ENCODE measurements around the gene RPTOR.

RPTOR gene

DNA sequence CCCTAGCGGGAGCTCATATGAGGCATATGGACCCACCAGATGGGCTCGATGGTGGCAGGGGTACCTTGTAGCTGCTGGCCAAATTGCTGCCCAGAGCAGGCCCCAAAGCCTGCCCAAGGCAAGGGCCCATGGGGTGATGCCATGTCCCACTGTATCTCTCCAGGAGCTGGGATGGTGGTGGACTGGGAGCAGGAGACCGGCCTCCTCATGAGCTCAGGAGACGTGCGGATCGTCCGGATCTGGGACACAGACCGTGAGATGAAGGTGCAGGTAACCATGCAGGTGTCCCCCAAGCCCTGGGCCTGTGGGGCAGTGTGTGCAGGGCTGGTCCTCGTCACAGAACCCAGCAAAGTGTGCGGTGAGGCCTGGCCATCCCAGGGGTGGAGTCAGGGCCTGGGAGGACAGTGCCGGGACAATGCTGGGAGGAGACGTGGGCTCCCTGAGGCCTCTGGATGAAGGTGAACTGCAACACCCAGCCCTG, 412.9 kb downstream of the RPTOR start:
- no peak for DNase-seq

DNA sequence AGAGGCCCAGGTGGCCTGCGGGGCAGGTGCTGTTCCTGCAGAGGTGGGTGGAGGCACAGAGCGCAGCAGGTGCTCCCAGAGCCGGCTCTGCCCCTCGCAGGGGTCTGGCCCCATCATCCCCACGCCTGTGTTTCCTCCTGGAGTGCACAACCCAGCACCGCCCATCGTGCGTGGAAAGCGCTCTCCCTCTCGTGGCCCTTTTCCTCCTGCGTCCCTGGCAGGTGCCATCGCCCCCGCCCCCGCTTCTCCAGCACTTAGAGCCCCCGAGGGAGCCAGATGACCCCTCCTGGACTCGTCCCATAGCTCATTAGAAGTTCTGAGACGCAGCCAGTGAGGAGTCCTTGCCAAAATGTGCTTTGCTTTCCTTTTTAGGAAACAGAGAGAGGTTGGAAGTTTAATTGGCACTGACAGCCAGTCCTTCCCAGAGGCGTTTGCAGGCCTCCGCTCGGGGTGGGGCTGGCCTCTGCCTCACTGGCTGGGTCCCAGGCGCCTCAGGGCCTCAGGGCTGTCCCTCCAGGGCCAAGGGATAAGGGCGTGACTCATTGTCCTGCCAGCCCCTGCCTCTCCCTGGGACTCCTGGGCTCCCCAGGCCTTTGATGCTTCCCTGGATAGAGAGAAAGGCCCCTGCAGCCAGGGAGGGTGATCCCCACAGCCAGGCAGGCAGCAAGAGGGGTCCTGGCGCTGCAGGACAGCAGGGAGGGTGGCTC, 414.8 kb downstream of the RPTOR start:
- DNase-seq = no peak

DNA sequence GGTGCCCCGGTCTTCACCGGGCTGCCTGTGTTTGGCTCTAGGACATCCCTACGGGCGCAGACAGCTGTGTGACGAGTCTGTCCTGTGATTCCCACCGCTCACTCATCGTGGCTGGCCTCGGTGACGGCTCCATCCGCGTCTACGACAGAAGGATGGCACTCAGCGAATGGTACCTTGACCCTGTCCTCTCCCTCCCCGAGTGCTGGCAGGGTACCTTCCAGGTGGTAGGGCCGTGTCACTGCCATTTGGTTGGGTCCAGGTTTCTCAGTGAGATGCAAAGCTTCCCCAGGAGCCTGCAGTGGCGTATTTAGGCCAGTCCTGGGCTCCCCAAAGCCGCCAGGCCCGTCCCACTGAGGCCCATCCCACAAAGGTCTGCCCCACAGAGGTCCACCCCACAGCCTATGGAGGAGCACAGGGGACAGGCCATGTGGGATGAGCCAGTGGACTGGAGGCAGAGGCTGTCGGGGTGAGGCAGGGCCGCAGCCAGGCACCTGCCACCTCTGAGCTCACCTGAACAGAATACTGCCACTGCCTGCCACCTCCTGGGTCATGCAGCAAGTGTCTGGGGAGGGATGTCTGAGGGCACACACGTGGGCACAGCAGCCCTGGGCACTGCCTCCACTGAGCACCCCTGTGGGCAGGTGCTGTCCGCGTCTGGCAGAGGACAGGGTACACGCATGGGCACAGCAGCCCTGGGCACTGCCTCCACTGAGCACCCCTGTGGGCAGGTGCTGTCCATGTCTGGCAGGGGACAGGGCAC, 415.6 kb downstream of the RPTOR start:
- no peak for DNase-seq

DNA sequence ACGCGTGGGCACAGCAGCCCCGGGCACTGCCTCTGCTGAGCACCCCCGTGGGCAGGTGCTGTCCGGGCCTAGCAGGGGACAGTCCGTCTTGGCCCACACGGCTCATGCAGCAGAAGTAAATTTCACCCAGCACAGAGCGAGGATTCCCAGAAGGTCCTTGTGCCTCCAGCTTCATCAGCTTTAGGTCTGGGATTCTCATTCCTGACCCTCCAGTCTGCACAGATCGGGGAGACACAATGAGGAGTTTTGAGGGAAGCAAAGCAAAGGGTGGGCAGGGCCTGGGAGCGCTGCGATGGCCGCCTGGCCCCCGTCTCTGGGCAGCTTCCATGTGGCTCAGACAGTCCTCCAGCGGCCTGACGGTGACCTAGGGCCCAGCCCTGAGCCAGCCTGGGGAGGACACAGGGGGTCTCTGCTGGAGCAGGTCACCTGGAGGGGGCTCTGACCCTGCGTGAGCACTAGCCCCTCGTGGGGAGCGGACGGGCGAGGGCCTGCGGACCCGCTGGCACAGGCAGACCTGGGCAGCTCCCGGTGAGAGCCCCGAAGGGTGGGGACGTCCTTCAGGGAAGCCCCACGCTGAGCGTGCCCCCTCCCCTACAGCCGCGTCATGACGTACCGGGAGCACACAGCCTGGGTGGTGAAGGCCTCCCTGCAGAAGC, 416.3 kb downstream of the RPTOR start:
- DNase-seq = no peak

DNA sequence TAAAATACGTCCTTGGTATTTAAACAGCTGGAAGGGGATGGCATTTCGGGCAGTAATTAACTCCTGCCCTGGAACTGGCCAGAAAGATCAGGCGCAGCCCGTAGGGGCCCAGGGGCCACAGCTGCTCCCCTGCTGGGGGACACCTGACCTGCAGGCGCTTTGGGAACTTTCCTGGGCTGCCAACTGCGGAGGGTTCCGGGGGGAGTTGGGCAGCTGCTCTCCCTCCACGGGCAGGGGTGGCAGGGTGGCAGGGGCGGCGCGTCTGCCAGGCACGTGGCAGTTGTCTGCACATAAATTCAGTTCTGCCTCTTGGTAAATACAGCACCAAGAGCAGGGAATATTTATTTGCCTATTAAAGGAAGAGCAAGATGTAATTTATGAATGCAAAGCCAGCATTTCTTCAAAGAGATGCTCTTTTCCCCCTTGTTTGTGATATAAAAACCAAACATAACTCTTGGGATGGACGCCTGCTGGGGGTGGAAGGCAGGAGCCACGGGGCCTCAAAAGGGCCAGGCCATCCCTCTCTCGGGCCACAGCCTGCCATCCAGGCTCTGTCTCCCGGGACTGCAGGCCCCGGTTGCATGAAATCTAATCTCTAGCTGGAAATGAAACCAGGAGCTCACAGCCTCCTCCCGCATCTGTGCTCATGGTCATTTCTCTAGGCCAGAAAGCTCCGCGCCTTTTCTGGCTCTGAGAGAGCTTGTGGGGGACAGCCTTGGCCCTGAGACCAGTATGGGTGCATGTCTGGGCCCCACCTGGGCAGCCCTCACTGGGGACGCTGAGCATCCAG, 417.1 kb downstream of the RPTOR start:
- no peak for DNase-seq

DNA sequence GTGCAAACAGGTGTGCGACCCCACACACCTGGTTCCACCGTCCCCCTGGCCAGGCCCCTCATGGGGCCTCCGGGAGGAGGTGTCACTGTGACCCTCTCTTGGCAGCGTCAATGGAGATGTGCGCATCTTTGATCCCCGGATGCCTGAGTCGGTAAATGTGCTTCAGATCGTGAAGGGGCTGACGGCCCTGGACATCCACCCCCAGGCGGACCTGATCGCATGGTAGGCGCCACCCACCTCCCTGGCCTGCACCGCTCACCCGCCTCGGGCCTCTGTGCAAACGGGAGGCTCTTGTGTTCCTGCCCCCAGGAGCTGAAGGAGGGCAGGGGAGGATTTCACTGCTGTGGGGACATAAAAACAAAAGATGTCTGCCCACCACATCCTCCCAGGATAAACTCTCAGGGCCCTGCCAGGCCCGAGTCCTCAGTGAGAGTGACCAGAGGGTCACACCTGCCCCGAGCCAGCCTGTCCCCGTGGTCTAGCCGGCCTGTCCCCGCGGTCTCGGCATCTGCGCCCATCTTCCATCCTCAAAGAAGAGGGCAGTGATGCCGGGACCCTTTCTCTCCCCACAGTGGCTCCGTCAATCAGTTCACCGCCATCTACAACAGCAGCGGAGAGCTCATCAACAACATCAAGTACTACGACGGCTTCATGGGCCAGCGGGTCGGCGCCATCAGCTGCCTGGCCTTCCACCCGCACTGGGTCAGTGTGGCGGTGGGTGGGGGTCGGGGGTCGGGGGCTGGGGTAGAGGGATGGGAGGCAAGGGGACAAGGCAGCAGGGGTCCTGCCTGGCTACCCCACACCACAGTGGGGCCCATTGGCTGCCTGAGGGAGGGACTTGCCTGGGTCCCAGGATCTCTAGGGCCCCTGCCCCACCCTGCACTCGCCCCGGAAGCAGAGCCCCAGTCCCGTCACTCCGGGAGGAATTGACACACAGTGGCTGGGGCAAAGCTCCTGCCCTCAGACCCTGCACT, 418.0 kb downstream of the RPTOR start:
- no peak for DNase-seq

DNA sequence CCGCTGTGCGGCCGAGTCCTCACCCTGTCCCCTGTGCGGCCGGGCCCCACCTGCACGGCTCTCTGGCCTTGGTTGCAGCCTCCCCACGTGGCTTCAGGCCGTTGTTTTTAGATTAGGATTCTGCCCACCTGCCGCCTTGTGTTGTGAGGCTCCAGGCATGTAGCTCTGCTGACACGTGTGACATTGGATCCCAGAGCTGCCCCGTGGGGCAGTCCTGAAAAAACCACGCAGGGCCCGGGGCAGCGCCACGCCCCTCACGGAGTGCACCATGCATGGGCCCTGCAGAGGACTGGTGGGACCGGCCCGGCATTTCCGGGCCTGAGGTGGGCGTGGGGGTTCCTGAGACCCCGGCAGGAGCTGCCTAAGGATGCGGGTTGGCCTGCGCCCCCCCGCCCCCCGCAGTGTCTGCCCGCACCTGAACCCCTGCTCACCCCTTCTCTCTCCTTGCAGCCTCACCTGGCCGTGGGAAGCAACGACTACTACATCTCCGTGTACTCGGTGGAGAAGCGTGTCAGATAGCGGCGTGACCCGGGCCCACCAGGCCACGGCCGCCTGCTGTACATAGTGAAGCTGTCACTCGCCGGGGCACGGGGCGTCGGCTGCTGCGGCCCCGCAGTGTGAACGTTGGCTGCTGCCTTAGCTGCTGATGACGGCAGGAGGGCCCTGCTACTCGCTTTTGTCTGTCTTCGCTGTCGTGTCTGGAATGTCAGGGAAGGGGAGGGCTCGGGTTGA, 419.3 kb downstream of the RPTOR start:
- no peak for DNase-seq

DNA sequence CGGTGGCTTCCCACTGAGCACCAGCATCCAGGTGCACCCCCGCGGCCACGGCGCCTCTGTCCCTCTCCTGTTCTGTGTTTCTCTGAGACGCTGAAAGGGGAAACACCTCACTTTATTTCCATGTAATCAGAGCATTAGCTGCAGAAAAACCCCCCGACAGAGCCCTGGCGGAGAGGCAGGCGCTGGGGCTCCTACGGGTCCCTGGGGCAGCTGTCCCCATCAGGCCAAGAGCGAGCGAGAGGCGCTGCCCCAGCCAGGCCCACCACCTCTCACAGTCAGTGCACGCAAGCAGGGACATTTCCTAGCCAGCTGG, 419.9 kb downstream of the RPTOR start:
- DNase-seq = no peak

DNA sequence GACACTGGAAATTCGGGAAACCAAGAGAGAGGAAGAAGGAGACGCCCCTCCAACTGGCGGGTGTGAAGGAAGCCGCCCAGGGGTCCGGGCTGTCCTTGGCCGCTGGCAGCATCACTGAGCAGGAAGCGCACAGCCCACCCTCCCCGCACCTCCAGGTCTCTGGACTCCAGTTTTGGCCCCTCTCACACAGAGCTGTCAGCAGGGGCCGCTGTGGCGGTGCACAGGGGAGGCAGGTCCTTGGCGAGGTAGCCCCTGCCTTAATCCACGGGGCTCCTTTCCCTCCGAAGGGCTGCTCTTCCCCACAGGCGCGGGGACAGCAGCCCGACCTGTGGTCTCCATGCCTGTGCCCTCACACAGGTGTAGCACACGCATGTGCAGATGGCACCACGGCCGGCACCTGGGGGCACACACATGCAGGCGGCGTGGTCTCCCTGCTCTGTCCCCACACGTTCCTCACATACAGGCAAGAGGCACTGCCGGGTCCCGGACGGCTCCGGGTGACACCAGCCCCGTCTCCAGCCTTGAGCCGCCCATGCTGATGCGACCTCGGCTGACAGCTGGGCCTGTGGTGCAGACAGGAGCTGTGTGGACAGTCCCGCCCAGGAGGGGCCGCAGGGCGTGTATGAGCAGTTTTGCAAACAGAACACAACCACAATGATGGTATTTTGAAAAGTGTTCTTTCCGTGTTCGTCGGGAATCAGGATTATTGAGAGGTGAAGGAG, 420.4 kb downstream of the RPTOR start:
- DNase-seq = no peak

DNA sequence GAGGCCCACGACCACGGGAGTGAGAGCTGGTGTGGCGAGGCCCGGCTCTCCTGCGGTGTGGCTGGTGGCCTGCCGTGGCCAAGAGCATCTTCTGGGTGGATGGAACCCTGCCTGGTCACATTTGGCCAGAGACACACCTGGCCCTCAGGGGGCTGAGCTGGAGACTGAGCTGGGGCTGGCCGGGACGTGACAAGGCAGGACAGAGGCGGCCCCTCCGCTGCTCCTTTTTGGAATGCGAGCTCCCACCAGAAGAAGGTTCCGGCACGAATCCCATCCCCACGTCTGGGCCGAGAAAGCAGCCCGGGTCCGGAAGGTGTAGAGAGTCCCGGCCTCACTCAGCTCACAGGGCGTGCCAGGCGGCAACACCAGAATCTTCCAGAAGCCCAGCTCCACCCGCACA, 421.0 kb downstream of the RPTOR start:
- DNase-seq = no peak

DNA sequence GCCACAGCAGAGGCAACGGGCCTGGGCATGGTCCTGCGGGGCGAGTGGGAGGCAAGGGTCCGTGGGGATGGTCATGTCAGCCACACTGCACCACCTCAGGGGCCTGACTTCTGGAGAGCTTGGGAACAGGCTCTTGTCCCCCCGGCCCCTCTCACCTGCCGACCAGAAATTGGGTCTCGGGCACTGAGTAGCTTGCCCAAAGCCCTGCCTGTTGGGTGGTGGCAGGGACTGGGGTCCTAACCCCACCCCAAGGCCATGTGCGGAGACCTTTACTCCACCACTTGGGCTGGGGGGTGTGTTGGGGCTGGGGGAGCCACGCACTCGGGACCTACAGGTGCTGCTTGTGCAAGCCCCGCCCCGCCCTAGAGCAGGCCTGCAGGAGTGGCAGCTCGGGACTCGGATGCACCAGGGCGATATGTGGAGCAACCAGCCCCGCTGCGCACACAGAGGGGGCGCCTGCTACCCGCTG, 422.8 kb downstream of the RPTOR start:
- DNase-seq = no peak

DNA sequence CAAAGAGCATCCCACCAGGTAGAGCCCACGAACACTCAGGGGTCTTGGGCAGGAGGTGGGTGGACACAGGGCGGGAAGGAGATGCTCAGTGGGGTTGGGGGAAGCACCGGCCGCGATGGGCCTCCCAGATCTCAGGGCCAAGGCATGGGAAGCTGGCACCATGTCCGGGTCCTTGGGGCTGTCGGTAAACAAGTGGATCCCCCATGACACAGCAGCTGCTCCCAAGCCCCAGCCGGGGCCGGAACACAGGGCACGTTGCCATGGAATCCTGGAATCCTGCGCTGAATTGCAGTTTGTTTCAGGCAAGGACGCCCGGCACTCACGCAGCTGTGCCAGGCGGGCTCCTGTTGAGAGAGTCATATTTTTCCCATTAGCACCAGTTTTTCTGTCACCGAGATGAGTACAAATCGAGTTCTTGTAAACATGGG, 424.0 kb downstream of the RPTOR start:
- DNase-seq = no peak

DNA sequence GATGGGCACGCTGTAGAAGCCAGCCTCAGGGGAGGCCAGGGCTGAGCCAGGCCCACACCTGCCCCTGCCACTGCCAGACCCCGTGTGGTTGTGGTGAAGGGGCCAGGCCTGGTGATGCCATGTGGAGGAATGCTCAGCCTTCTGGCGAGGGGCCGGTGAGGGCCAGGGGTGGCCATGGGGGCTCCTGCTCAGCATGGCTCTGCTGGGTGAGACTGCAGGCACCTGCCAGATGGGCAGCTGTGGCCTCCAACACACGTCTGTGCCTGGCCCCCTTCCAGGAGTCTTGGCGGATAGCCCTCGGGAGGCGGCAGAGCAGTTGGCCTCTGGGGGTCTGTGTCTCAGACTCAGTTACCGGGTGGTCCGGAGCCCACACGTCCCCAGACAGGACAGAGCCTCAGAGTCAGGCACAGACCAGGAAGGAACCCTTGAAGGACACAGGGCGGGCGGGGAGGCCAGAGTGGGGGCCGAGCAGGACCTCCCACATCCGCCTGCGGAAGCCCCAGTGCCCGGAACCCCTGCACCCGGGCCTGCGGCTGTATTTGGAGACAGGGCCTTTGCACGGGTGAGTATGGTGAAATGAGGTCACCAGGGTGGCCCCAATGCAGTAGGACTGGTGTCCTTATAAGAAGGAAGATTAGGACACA, 424.5 kb downstream of the RPTOR start:
- DNase-seq = no peak

DNA sequence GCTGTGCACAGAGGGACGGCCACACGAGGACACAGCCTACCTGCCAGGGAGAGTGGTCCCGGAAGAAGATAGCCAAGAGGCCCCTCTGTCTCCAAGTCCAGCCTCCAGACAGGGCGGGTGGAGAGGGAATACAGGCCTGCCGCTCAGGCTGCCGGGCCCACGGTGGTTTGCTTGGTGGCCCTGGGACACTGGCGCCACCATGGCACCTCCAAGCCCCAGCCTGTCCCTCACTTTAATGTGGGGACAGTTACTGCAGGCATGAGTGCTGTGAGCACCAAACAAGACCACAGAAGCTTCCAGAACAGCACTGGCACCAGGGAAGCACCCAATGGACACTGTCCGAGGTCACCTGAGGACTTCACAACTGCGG, 425.0 kb downstream of the RPTOR start:
- DNase-seq = no peak

DNA sequence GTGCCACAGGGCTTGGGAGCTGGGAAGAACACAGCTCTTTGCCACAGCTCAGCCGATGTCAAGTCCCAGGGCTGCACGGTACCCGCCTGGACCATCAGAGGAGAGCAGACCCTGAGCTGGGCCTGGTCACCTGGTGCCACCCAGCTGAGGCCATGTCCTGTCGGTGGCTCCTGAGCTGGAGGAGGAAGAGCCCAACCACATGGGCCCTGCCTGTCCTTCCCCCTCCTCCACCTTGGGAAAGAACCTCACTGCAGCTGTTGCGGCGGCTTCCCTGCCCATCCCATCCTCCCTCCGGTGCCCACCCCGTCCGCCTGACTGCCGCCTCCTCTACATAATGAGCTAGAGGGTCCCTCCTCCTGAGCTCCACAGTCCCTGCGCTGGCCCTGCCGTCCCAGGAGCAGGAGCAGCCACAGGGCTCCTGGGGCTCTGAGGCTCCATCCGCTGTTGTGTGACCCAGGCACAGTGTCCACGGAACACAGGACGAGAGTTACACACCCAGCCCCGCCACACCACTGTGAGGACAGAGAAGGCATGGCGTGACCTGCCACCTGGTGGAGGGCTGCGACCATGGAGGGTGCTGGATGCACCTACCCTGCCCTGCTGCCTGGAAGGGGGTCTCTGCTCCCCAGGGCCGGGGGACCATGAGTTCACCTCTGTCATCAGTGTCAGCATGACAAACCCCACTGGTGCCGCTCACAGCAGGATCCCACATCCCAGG, 425.6 kb downstream of the RPTOR start:
- DNase-seq = no peak

DNA sequence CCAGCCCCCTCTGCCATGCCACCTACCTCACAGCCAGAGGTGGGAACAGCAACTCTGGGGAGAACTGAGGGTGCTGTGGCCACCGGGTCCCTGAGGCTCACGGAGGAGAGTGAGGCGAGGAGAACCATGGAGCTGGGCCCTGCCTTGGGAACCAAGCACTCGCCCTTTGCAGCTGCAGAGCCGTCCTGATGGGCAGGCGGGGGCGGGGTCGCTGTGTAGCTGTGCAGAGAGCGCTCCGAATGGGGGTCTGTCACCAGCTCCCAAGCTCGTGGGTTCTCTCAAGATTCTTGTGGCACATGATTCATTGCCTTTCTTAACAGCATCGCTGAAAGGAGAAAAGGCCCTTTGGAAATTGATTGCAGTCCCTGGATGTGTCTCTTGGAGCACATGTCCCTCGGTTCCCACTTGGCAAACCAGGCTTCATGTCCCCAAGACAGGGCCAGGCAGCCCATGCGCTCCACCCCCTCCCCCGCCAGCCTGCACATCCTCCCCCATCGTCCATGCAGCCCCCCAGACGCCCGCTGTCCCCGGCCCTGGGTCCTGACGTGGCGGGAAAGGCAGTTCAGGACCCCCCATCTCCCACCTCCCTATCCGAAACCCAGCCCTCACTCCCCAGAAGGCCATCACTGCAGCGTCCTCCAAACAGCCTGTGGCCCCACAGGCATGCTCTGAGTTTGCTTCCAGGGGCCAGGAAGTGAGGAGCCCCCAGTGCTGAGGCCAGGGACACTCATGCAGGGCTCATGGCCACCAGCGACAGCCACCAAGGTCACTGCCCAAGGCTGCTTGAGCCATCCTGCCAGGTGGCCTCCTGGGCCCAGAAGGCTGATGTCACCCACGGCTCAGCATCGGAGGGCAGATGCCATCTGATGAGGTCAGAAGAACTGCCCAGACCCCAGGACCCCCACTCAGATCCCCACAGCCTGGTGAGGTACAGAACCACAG, 426.4 kb downstream of the RPTOR start:
- no peak for DNase-seq

DNA sequence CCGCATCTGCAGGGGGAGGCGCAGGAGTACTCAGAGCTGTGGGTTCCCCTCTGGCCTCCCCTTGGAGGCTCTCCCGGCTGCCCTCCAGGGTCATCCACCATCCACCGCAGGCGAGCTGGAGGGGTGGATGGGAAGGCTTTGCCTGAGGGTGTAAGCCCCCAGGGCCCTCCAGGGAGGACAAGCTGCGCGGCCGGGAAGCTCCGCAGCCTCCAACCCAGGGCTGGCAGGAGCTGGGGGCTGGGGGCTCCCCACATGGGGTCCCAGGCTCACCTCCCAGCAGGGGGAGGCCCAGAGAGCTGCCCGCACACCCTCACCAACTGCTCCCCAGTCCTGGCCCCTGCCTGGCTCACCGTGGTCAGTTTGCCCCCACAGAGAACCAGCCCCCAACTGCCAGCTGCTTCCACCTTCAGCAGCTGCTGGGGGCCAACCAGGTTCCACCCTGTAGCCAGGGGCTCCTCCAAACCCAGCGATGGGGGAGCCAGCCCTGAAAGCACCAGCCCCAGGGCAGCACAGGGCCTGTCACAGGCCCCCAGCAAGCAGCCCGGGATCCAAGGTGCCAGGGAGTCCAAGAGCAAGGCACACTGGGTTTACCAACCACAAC, 427.2 kb downstream of the RPTOR start:
- no peak for DNase-seq

DNA sequence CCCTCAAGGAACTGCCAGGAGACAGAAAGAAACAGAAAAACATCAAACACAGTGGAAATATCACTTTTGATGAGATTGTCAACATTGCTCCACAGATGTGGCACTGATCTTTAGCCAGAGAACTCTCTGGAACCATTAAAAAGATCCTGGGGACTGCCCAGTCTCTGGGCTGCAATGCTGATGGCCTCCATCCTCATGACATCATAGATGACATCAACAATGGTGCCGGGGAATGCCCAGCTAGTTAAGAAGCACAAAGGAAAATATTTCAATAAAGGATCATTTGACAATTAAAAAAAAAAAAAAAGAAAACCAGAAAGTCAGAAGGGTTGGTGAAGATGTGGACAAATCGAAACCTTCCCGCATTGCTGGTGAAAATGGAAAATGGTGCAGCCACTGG, 432.1 kb downstream of the RPTOR start:
- DNase-seq = no peak
